Glomerular visceral epithelial cell (primary cell): ENCODE results near the gene PTK6.
"Not testable (repeated sequence)": the region's sequence is repeated elsewhere in the genome, so short reads cannot be mapped to it uniquely, and the experiment has no call there.

ENCODE experiments used
- DNase-seq: peaks from one replicate; pipeline ENCODE4 v3.0.0-alpha.2; 2016; ENCODE audit errors: extremely low spot score

The PTK6 gene

GRCh38 chr20:63568986-63569949 is 32.1 kb upstream of the PTK6 start:
- no peak for DNase-seq

- no peak for DNase-seq
These were observed 31.2 kb upstream of the PTK6 start for GRCh38 chr20:63568170-63568981.

- no peak for DNase-seq
These were observed 30.4 kb upstream of the PTK6 start for GRCh38 chr20:63567386-63568169.

- DNase-seq: no peak
These were observed 29.9 kb upstream of the PTK6 start for GRCh38 chr20:63567136-63567385.

GRCh38 chr20:63566395-63567135 is 29.4 kb upstream of the PTK6 start:
- no peak for DNase-seq

GRCh38 chr20:63565699-63566335 is 28.6 kb upstream of the PTK6 start:
- DNase-seq: no peak

- no peak for DNase-seq
These were observed 28.0 kb upstream of the PTK6 start for GRCh38 chr20:63565021-63565698.

- DNase-seq: no peak
These were observed 27.0 kb upstream of the PTK6 start for GRCh38 chr20:63564036-63564810.

GRCh38 chr20:63563225-63563935 is 26.2 kb upstream of the PTK6 start:
- DNase-seq: no peak

GRCh38 chr20:63562461-63563224 is 25.5 kb upstream of the PTK6 start:
- DNase-seq: no peak

- DNase-seq: no peak
These were observed 24.6 kb upstream of the PTK6 start for GRCh38 chr20:63561624-63562396.

- DNase-seq: no peak
These were observed 23.9 kb upstream of the PTK6 start for GRCh38 chr20:63560856-63561609.

GRCh38 chr20:63560333-63560805 is 23.2 kb upstream of the PTK6 start:
- no peak for DNase-seq

GRCh38 chr20:63559485-63560332 is 22.5 kb upstream of the PTK6 start:
- DNase-seq: not testable (repeated sequence)

- no peak for DNase-seq
These were observed 21.8 kb upstream of the PTK6 start for GRCh38 chr20:63558804-63559484.
